Activated CD4-positive, alpha-beta T cell treated with anti-CD3 and anti-CD28 coated beads, Interleukin-2, amount 50 U/mL, for 24 hours (primary cell): ENCODE results near the gene DEPDC4.
A peak's percentile ranks its signal among the peaks of the same experiment; 100 is the strongest.

Source experiments
- DNase-seq, 2 donors: peaks; one replicate each; pipeline ENCODE4 v3.0.0-alpha.2; 2020; ENCODE audit warnings: low read depth in 1 of 2, low spot score in 1 of 2

The DEPDC4 gene

GRCh38 chr12:100214518-100214917 lies 52.4 kb downstream of the DEPDC4 start:
- DNase-seq = no peak

DNA sequence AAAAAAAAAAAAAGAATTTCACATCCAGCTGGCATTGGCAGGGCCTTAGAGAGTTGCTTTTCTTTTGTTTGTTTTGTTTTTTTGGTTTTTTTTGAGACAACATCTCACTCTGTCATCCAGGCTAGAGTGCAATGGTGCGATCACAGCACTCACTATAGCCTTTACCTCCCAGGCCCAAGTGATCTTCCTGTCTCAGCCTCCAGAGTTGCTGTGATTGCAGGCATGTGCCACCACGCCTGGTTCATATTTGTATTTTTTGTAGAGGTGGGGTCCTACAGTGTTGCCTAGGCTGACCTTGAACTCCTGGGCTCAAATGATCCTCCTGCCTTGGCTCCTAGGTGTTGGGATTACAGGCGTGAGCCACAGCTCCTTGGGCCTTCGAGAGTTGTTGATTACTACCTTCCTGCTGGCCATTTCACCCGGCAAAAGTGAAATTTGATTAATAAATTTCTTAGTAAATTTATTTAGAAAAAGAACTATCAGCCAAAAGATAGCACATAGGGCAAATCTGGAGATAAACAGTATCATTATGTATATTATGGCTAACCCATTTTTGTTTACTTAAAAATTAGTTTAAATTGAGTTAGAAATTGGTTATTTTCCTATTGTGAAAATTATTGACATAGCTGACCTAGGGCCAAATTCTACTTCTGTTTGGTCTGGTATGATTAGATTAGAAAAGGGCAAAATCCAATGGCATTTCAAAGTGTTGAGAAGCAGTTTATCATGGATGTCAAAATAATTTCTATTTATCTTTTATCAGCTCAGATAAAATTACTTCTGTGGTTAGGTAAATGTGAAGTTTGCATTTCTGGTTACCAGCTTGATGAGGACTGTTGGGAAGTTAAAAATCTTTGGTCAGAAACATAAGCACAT lies 53.6 kb downstream of the DEPDC4 start:
- DNase-seq = no peak

- DNase-seq = no peak
These were observed 55.2 kb downstream of the DEPDC4 start for GRCh38 chr12:100211698-100212097.

- DNase-seq = no peak
These were observed 58.0 kb downstream of the DEPDC4 start for GRCh38 chr12:100208834-100209233.

- DNase-seq = no peak
These were observed 59.6 kb downstream of the DEPDC4 start for GRCh38 chr12:100207311-100207710.

DNA sequence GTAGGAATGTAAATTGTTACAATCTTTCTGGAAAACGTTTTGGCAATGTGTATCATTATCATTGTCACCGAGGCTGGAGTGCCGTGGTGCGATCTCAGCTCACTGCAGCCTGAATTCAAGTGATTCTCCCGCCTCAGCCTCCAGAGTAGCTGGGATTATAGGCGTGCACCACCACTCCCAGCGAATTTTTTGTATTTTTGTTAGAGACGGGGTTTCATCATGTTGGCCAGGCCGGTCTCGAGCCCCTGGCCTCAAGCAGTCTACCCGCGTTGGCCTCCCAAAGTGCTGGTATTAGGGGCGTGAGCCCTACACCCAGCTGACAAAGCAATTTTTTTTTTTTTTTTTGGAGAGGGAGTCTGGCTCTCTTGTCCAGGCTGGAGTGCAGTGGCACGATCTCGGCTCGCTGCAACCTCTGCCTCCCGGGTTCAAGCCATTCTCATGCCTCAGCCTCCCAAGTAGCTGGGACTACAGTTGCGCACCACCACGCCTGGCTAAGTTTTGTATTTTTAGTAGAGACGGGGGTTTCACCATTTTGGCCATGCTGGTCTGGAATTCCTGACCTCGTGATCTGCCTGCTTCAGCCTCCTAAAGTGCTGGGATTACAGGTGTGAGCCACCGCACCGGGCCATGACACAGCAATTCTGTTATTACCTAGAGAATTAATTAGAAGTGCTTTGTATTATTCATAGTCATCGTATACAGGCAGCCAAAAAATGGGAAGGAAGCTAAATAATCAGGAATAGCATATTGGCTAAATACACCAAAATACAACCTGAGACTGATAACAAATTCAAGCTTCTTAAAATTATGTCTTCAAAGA lies 65.1 kb downstream of the DEPDC4 start:
- no peak for DNase-seq

DNA sequence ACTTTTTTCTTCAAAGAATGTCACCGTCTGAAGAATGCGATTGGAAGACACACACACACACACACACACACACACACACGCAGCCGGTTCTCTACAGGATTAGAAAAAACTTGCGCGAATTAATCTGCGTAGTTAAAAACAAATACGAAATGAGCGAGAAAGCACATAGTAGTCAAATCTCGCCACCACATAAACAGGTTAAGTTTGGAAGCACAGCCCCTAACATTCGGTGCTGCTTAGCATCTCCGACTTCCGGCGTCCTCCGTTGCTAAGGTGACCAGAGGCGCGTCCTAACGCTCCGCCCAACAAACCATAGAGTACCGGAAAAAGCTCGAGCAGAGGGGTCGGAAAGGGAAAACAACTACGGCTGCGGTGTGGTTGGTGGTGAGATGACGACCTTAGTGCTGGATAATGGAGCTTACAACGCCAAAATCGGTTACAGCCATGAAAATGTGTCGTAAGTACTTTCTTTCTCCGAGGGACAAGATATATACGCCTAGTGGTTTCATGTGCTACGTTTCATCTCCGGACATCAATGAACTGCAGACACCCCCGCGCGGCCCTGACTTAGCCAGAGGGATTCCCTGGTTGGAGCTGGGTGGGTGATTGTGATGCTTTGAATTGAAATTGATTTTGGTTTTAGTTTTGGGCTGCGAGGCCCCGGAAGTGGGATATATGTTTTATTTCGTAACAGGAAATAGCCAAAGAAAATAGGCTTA lies 66.3 kb downstream of the DEPDC4 start, which contains the start of gene ACTR6:
Gene ACTR6 (plus strand): TSS at position 353 of the 719 bp plus-strand sequence. CDS start 37 bp downstream, at position 390.
- peak; percentile 87 to 97 for DNase-seq

- peak; percentile 50 to 53 for DNase-seq
These were observed 67.3 kb downstream of the DEPDC4 start for GRCh38 chr12:100199347-100200149.

- no peak for DNase-seq
These were observed 67.9 kb downstream of the DEPDC4 start for GRCh38 chr12:100199023-100199346.

GRCh38 chr12:100197486-100197885 lies 69.4 kb downstream of the DEPDC4 start:
- no peak for DNase-seq

- no peak for DNase-seq
These were observed 73.8 kb downstream of the DEPDC4 start for GRCh38 chr12:100193085-100193484.
